OCI-LY7 (cell line): Measurements from ENCODE around the gene UNC5A.

ENCODE experiments used
- CTCF ChIP-seq: fragments of 200-600 bp; sonication (generic); conservative IDR thresholded peaks from 2 replicates; pipeline ENCODE4 v1.5.1; 2014; ENCODE audit warnings: mild to moderate bottlenecking, antibody characterized with exemption, low read length, moderate library complexity, mixed read lengths
- EZH2phosphoT487 ChIP-seq: fragments of 200-600 bp; sonication (generic); IDR thresholded peaks from 2 replicates; pipeline ENCODE4 v1.6.1; 2018; ENCODE audit warnings: low read depth, borderline replicate concordance, mild to moderate bottlenecking, mixed run types, antibody characterized with exemption, low read length, moderate library complexity, mixed read lengths

GRCh38 chr5:176830422-176830994, 20.1 kb downstream of the UNC5A start:
- no peak for TF ChIP-seq CTCF
- TF ChIP-seq EZH2phosphoT487: no peak
